SKM-1 treated with dmso at 0.1 percent for 144 hours (cell line): ENCODE data around the gene PRG3.

Experiments
- DNase-seq: peaks from one replicate; lab custom pipeline; 2025; ENCODE audit not compliant: unreplicated experiment; lab: John Stamatoyannopoulos, UW

Gene PRG3

DNA sequence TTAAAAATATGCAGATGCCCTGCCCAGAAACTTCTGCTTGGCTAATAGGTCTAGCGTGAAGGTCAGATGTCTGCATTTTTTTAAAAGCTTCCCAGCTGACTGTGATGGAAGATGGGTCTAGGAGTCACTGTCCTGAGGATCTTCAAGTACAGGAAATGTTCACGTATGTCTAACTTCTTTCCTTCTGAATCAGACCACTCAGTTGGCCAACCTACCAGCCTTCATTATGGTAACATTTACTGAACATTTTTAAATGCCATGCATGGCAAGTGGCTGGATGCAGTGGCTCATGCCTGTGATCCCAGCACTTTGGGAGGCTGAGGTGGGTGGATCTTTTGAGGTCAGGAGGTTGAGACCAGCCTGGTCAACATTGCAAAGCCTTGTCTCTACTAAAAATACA is 10.6 kb upstream of the PRG3 start:
- DNase-seq, result no peak

DNA sequence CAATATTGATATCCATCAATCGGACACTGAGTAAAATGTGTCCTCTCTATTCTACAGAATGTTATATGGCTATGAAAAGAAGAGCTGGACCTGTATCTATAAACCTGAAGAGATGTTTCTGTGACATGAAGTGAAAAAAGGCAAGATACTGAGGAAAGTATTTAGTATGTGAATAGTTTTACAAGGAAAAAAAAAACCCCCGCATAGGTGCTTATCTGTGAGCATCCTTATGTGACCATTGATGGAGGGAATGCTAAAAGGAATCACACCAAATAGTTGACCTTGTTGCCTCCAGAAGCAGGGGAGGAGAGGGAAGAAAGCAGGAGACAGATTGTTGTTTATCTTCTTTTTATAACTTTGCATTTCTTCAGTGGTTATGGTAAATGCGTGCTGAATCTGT is 10.2 kb upstream of the PRG3 start:
- no peak for DNase-seq

DNA sequence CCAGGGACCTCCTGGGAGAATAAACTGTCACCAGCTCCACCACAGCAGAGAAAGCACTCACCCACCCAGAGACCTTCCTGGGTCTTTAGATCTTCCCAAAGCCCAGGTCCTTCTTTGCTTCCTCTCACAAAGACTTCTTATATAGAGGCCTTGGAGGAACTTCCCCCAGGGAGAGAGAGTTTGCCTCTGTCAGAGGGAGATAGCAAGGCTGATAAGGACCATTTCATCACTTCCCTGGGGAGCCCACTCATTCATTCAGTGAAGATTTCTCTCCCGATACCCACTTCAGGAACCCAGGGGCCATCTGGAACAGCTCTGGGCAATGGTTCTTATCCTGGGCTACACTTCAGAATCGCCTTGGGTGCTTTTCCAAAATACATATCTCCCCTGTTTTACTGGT is 9.6 kb upstream of the PRG3 start, which contains the start of gene PRG2:
TSS of gene PRG2 (minus strand) at position 116 of the 400 bp plus-strand sequence. CDS start 706 bp downstream, outside the sequence.
- no peak for DNase-seq

DNA sequence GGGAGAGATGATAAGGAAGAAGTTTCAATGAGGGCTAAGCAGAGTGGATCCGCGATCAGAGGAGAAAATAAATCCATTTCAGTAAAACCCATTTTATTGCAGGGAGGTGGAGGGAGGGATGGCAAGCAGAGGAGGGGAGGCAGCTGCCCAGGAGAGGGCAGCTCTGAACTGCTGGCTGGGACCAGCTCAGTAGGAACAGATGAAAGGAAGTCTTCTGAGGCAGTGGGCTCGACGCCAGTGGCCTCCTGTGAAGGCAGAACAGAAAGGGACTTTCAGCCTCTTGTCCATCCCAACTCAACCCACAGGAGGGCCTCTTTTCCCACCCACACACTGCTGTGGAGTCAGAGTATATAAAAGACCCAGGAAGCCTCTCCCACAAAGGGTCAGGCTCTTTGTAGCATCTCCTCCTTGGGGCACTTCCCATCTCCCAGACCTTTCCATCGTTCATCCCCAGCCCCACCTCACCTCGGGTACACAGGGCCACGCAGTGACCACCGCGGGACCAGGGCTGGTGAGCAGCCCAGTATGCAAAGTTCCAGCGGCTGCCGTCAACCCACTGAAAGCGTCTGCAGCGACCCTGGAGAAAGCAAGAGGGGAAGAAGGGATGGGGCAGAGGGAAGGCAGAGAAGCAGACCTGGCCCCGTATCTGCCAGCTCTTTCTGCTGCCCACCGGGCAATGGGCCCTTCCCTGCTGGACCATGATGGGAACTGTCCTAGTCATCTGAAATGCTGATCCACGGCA is 6.5 kb upstream of the PRG3 start:
- no peak for DNase-seq

DNA sequence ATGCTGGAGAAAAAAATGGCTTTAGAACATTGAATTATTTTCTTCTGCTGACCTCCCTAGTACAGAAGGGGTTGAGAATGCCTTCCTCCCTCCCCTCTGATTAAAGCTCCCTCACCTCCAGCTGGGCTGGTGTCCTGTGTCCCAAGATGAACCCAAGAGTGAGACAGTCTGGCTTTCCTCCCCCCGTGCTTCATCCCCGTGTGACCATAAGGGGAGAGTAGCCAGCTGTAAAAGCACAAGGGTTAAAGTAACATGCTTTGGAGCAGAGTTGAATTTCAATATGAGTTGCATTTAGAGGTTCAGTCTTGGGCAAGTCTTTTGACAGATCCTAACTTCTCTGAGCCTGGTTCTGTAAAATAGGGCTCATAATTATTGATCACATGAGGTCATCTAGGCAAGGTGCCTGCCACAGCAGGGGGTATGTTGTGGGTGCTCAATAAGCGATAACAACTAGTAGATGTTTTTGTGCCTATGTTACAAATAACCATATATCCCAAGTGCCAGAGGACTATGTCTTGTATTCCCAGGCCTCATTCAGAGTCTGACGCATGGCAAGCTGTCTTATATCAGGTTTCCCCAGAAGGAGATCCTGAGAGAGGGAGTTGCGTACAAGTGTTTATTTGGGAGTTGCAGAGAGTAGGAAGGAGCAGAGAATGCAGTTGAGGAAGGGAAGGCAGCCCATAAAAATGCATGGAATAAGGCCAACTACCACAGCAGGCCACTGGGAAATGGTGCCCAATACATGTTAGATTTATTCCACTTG is 5.4 kb upstream of the PRG3 start:
- no peak for DNase-seq

DNA sequence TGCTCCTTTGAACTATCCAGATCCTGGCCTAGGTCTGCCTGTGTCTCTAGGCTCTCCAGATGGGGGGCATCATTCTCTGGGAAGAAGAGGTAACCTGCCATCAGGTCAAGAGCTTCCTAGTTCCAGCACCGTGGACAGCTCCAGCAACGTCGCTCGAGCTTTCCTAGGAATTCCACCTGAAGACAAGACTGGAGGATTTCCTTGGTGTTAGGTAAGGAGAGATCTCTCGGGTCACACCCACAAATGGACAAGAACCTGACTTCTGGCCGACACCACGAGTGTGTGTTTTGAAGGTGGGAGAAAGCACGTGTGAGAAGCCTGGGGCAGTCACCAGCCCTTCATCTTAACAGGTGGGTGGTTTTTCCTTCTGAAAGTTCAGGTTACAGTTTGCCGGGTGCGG is 1.2 kb downstream of the PRG3 start:
- no peak for DNase-seq

DNA sequence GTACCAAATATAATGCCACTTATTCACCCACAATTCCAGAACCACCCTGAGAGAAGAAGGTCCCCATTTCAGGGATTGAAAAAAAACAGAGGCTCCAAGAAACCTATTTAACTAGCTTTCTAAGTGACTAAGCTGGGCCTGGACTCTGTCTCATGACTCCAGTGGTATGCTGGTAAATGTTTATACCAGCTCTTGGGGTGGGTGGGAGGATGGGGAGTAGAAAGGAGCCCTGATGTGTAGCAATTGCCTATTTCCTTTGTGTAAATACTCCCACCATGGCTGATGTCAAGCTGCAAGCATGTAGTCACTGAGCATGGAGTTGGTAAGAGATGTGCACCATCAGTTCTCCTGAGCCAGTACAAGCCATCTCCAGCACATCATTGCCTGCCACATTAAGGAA is 2.8 kb downstream of the PRG3 start:
- DNase-seq, result no peak

DNA sequence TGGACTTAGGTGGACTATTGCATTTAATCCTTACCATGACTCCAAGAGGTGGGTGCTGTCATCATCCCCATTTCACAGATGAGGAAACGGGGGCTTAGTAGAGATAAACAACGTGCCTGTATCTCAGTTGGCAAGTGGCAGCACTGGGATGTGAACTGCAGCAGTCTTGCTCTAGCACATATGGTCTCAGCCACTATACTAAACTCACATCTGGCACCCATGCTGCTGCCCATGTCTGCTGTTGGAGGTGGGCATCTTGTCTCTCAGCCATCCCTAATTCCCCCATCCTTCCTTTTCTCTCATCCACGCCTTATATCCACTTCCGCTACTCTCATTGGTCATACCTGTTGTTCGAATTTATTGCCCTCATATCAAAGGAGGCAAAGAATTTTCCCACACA is 3.8 kb downstream of the PRG3 start:
- no peak for DNase-seq

DNA sequence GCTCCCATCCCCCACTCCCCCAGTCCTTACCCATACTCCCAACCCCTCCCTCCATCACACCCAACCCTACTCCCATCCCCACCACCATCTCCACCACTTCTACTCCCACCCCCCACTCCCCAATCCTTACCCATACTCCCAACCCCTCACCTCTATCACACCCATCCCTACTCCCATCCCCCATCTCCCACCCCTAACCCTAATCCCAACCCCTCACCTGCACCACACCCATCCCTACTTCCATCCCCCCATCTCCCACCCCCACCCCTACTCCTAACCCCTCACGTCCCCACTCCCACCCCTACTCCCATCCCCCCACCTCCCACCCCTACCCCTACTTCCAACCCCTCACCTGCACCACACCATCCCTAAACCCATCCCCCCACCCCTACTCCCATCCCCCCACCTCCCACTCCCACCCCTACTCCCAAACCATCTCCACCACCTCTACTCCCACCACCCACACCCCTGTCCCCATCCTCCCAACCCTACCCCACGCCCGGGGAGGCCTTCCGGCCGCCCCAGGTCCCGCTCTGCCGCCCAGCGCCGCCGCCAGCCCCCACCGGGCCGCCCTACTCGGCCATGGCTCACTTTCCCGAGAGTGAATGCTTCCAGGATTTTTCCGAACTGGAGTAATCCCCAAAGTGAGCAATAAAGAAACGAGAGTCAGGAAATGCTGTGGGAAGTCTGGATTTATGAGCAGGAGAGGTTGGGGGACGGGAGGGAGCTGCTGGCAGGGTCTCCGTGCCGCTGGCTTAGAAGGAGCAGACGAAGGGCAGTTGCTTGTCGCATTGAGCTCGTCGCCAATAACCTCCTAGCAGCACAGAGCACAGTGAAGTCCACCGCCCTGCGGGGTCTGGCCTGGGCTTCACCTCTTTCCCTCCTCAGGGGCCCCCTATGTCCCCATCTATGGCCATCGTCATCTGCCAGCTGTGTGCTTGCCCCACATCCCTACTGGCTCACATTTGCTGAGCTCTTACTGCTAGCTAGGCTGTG is 4.6 kb downstream of the PRG3 start:
- no peak for DNase-seq

DNA sequence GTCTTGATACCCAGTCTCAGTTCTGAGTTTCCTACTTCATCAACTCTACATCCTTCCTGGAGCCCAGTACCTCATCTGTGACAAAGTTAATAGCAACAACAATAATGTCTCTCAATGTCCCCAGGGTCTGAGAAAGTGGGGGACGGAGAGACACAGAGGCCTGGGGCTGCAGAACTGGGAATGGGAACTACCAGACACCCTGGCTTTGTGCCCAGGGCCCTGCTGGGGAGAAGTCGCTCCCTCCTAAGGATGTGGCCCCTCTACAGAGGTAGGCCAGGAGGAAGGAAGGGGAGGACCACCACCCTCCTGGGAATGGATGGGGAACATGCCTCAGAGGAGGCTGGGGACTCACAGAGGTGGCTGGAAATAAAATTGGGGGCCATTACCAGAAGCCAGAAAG is 5.5 kb downstream of the PRG3 start:
- no peak for DNase-seq

DNA sequence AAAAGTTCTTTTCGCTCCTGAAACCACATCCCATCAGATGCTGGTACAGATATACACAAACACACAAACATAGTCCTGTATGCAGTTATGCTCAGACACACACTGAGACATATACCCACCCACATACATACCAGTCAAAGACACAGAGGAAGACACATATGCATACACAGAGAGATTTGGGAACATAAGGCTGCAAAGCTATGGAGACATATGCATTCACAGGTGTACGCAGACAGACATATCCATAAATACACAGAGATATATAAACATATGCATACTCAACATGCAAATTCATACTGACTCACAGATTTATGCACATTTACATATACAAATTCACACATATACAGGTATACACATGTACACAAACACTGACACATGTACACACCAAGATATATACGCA is 6.0 kb downstream of the PRG3 start:
- DNase-seq, result no peak

DNA sequence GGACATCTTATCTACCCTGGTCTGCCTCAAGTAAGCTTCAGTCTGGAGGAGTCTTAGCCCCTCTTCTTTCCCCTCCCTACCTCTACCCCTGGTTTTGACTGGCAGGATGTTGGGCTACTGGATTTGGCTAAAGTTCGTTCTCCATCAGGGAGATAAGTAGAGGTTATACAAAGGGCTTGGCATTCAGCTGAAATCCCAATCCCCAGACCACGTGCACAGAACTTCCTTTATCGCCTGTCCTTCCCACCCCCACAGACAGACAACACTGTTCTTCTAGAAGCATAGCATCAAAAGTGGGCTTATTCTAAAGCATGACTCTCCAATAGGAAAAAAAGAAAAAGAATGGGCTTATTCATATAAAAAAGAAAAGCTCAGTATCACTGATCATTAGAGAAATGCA is 7.8 kb downstream of the PRG3 start:
- no peak for DNase-seq

DNA sequence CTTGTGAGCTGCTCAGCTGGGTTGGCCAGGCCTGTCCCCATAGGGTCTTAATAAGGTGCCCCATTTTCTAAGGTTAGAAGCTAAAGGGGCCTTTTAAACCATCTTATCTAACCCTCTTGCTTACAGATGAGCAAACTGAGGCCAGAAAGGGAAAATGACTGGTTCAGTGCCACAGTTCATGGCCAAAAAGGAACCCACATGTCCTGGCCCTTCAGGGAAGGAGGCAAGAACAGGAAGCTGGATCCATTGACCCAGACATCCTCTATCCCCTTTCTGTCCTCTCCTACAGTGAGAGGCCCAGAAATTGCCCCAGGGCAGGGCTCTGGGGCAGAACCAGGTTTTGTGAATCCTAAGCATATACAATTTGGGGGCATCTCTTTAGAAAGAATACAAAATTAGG is 10.0 kb downstream of the PRG3 start:
- no peak for DNase-seq

DNA sequence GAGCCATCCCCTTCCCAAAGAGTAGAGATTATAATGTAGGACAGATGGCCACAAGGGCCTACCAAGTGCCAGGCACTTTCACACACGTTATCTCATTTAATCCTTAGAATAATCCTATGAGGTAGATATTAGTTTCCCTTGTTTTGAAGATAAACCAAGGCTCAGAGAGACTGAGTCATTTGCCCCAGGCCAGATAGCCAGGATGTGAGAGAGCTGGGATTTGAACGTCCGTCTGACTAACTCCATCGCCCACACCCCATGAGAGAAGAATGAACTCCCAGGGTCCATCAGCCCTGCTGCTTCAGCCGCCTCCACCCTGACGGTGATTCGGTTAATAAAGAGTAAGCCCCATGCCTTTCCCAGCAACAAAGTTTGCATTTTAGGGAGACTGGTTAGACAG is 10.7 kb downstream of the PRG3 start:
- DNase-seq, result no peak

DNA sequence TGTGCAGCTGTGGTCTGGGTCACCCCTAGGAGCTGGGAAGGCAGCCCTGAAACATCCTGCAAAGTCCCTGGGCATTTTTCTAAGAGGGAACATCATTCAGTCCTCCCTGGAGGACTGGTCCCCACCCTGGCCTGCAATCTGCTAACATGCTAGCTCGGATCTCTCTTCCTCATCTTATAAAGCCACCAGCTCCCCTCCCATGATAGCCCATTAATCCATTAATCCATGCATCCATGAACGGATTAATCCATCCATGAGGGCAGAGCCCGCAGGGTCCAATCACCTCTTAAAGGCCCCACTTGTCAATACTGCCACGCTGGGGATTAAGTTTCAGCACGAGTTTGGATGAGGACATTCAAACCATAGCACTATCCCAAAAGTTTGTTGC is 12.1 kb downstream of the PRG3 start:
- DNase-seq, result no peak

DNA sequence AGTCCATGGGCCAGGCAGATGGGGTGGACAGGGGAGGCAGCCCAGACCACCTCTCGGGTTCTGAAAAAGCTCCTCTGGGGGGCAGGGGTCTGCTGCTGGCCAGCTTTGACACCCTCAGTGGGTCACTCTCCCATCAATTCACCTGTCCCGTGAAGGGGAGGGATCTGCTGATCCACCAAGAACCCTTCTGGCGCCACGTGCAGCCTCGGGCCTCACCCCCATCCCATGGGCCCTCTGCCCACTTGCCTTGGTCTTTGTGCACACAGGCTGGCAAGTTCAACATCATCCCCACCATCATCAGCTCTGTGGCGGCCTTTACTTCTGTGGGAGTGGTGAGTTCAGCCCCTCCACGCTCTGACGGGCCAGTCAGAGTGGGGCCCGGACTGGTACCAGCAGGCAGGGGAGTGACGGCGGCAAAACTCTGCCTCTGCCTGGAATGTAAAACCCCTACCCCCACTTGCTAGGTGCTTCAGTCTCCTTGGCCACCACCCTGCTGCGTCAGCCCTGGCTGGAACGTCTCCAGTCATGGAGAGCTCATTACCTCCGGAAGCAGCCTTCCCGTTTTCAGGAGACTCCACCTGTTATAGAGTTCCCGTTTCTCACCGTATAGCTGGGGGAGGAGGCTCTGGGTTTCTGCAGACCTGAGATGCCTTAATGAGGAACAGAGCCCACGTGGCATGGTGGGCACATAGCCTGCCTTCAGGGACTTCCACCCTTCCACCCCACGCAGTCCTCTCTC is 12.7 kb downstream of the PRG3 start:
- DNase-seq, result no peak

DNA sequence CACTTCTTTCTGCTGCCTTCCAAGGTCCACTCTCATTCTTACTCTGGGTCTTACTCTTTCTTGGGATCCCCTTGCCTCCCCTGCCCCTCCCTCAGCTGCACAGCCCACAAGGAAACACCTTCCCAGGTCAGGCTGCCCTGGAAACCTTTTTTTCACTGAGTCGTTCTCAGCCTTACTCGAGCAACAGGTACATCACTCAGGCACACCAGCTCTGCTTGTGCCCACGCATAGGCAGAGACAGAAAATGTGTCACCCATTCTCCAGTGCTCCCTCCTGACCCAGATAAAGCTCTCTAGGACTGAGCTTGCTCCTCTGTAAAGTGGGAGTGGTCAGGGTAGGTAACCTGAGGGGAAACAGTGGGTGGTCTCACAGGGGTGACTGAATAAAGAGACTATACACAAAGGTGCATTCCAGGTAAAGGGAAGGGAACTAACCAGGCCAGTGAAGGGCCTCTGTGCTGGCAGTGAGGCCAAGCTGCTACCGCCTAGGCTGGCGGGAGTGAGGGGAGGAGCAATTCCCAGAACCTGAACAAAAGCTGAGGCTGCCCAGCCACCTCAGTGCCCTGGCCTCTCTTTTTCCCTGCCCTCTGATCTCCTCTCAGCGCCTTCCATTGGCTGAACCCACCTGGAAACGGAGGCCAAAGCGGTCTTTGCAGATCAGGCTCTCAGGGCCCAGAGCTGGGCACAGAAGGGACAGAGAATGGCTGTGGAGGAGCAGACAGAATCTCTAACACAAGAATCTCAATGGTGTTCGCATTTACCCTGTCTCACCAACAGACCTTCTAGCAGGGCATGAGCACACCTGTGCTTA is 15.9 kb downstream of the PRG3 start:
- no peak for DNase-seq

DNA sequence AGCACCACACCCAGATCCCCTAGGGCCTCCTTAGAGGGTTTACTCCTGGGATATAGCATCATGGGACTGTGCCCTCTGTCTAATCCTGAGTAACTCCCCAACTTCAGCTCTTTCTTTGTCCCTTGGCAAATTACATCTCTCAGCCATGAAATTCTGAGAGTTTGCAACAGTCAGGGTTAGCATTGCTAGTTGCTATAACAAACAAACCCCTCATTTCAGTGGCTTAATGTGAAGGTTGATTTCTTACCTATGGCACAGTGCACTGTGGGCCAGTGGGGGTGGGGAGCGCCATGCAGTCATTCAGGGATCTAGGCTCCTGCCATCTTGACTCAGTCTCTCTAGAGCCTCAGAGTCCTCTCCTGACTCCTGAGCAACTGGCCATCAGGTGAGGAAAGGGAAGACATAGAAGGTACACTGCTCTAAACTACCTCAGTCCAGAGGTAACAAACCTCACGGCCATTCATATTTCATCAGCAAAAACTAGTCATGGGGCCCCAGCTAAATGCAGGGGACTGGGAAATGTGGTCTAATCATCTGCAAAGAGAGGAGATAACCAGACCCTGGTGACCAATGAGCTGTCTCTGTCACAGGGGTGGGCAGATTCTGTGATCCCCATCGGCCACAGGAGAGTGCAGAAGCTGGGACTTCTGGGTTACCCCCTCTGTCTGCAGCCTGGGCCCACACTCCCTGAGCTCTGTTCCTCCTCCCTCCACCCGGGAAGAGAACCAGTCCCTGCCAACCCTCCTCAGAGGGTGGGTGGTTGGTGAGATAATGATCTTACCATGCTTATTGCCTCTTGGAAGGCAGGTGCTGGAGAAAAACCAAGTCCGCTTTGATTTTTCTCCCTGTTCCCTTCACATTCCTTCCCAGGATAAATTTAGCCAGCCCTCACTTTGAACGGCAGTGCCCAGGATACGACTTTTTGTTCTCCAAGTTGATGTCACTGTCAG is 17.5 kb downstream of the PRG3 start:
- no peak for DNase-seq

DNA sequence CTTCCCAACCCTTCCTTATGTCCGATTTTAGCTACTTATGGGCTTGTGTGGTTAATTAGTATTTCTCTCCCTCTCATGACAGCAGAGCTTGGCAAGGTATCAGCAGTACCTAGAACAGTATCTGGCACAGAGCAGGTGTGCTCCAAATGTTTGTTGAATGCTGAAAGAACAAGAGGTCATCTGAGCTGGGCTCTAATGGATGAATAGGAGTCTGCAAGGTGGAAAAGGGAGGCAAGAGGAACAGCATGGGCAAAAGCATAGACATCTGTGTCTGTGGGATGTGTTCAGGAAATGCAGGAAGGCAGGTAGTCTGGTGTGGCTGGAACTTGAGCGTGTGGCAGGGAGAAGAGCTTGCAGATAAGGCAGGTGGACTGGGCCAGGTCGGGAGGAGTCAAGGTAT is 19.0 kb downstream of the PRG3 start:
- DNase-seq, result no peak
